ENCODE data around the gene NRXN3.

NRXN3 gene

GRCh38 chr14:78721756-78722480, 551.7 kb downstream of the NRXN3 start:
- no peak for DNase-seq
- ATAC-seq, result no peak

- ATAC-seq, result no peak
These were observed 554.9 kb downstream of the NRXN3 start for GRCh38 chr14:78725086-78725485.

GRCh38 chr14:78737116-78737515, 566.9 kb downstream of the NRXN3 start:
- DNase-seq, result no peak
- no peak for ATAC-seq

More at GRCh38 chr14:78725086-78725485, 554.9 kb downstream of the NRXN3 start:
- DNase-seq, result no peak

GRCh38 chr14:78737601-78738000, 567.4 kb downstream of the NRXN3 start:
- ATAC-seq, result no peak
- no peak for DNase-seq

GRCh38 chr14:78746086-78746595, 576.0 kb downstream of the NRXN3 start:
- ATAC-seq, result no peak

GRCh38 chr14:78747813-78748212, 577.6 kb downstream of the NRXN3 start:
- ATAC-seq (no peak), DNase-seq (no peak)

More at GRCh38 chr14:78746086-78746595, 576.0 kb downstream of the NRXN3 start:
- no peak for DNase-seq

GRCh38 chr14:78752518-78753188, 582.5 kb downstream of the NRXN3 start:
- ATAC-seq (no peak), DNase-seq (no peak)

GRCh38 chr14:78754059-78754458, 583.9 kb downstream of the NRXN3 start:
- DNase-seq (no peak), ATAC-seq (no peak)

GRCh38 chr14:78758333-78758732, 588.2 kb downstream of the NRXN3 start:
- ATAC-seq (no peak), DNase-seq (no peak)

- DNase-seq (no peak), ATAC-seq (no peak)
These were observed 592.2 kb downstream of the NRXN3 start for GRCh38 chr14:78762331-78762730.

GRCh38 chr14:78763746-78764145, 593.6 kb downstream of the NRXN3 start:
- ATAC-seq (no peak), DNase-seq (no peak)

- ATAC-seq (no peak), DNase-seq (no peak)
These were observed 594.1 kb downstream of the NRXN3 start for GRCh38 chr14:78764240-78764639.

GRCh38 chr14:78764645-78765044, 594.5 kb downstream of the NRXN3 start:
- DNase-seq (no peak), ATAC-seq (no peak)

GRCh38 chr14:78767436-78767835, 597.3 kb downstream of the NRXN3 start:
- DNase-seq (no peak), ATAC-seq (no peak)

GRCh38 chr14:78782551-78782950, 612.4 kb downstream of the NRXN3 start:
- ATAC-seq (no peak), DNase-seq (no peak)

GRCh38 chr14:78785265-78785664, 615.1 kb downstream of the NRXN3 start:
- DNase-seq (no peak), ATAC-seq (no peak)

- ATAC-seq (no peak), DNase-seq (no peak)
These were observed 618.5 kb downstream of the NRXN3 start for GRCh38 chr14:78788467-78789360.

- DNase-seq (no peak), ATAC-seq (no peak)
These were observed 620.1 kb downstream of the NRXN3 start for GRCh38 chr14:78790271-78790670.

GRCh38 chr14:78798757-78799156, 628.6 kb downstream of the NRXN3 start:
- no peak for DNase-seq

GRCh38 chr14:78805570-78805969, 635.4 kb downstream of the NRXN3 start:
- ATAC-seq (no peak), DNase-seq (no peak)

More at GRCh38 chr14:78798757-78799156, 628.6 kb downstream of the NRXN3 start:
- ATAC-seq, result no peak

- ATAC-seq, result no peak
- DNase-seq, result no peak
These were observed 652.9 kb downstream of the NRXN3 start for GRCh38 chr14:78823035-78823434.

- DNase-seq (no peak), ATAC-seq (no peak)
These were observed 653.3 kb downstream of the NRXN3 start for GRCh38 chr14:78823516-78823915.

All from stimulated activated naive CD8-positive, alpha-beta T cell treated with anti-CD3 and anti-CD28 coated beads, Interleukin-15, Interleukin-2, amounts not matched to agents 100 U/mL and 50 U/mL, for 24 hours (primary cell).